Osteocyte (in vitro differentiated cells): Measurements from ENCODE around the gene NIPAL3. TPM values are rescaled to one million over a fixed set of nuclear protein-coding genes. Genes with fewer than 3 reads are reported as not detected.
"Not testable (repeated sequence)": the region's sequence is repeated elsewhere in the genome, so short reads cannot be mapped to it uniquely, and the experiment has no call there.

Source experiments
- DNase-seq: peaks from one replicate; pipeline ENCODE4 v3.0.0; 2021; ENCODE audit warnings: mixed read lengths; ENCODE audit not compliant: unreplicated experiment; ENCODE audit errors: extremely low spot score
- H3K27ac Mint-ChIP-seq: one replicate; pipeline ENCODE4 v1.8.0; 2021; ENCODE audit warnings: mild to moderate bottlenecking, mixed read lengths; ENCODE audit not compliant: unreplicated experiment
- H3K27me3 Mint-ChIP-seq: one replicate; pipeline ENCODE4 v1.8.0; 2021; ENCODE audit warnings: mixed read lengths; ENCODE audit not compliant: unreplicated experiment
- H3K36me3 Mint-ChIP-seq: one replicate; pipeline ENCODE4 v1.8.0; 2021; ENCODE audit warnings: mixed read lengths; ENCODE audit not compliant: unreplicated experiment
- H3K4me1 Mint-ChIP-seq: one replicate; pipeline ENCODE4 v1.8.0; 2021; ENCODE audit warnings: mixed read lengths; ENCODE audit not compliant: unreplicated experiment
- H3K4me3 Mint-ChIP-seq: one replicate; pipeline ENCODE4 v1.8.0; 2021; ENCODE audit warnings: mild to moderate bottlenecking, moderate library complexity, mixed read lengths; ENCODE audit not compliant: unreplicated experiment
- H3K9me3 Mint-ChIP-seq: one replicate; pipeline ENCODE4 v1.8.0; 2021; ENCODE audit warnings: mixed read lengths; ENCODE audit not compliant: unreplicated experiment
- CTCF ChIP-seq: fragments of 200-600 bp; sonication (generic); IDR thresholded peaks from 2 replicates; pipeline ENCODE4 v1.5.0; 2021; ENCODE audit warnings: antibody characterized with exemption, mild to moderate bottlenecking, moderate library complexity
- total RNA-seq: library from RNA; stranded (reverse); gene quantifications from 2 replicates; pipeline ENCODE4 v1.2.1, GENCODE V29; 2021

Gene NIPAL3
- total RNA-seq, 1 donor from 2014 or later: 25.8 TPM

- peaks cover 9% of the 10 kb centered on the region for H3K36me3 Mint-ChIP-seq
- H3K4me1 Mint-ChIP-seq: peaks cover 20% of the 10 kb centered on the region
- TF ChIP-seq CTCF: no peak
- no peak overlapping the region for H3K4me3 Mint-ChIP-seq
- no peaks in the 10 kb centered on the region for H3K27me3 Mint-ChIP-seq
- H3K27ac Mint-ChIP-seq: no peak overlapping the region
- no peaks in the 10 kb centered on the region for H3K9me3 Mint-ChIP-seq
- DNase-seq: no peak
Observed at GRCh38 chr1:24440436-24440835, 24.8 kb downstream of the NIPAL3 start.

- Mint-ChIP-seq H3K27ac (no peak overlapping the region), H3K9me3 (no peaks in the 10 kb centered on the region), H3K27me3 (no peaks in the 10 kb centered on the region), H3K4me3 (no peak overlapping the region), H3K4me1 (peaks cover 18% of the 10 kb centered on the region), H3K36me3 (peaks cover 13% of the 10 kb centered on the region)
- TF ChIP-seq CTCF: no peak
- no peak for DNase-seq
Observed at GRCh38 chr1:24441480-24441879, 25.9 kb downstream of the NIPAL3 start.

GRCh38 chr1:24441996-24442668 lies 26.5 kb downstream of the NIPAL3 start:
- peaks cover 19% of the 10 kb centered on the region for H3K36me3 Mint-ChIP-seq
- no peak overlapping the region for H3K27ac Mint-ChIP-seq
- no peak for DNase-seq
- no peaks in the 10 kb centered on the region for H3K9me3 Mint-ChIP-seq
- no peak for TF ChIP-seq CTCF
- H3K27me3 Mint-ChIP-seq: no peaks in the 10 kb centered on the region
- H3K4me3 Mint-ChIP-seq: no peak overlapping the region
- H3K4me1 Mint-ChIP-seq: peaks cover 18% of the 10 kb centered on the region

GRCh38 chr1:24442764-24443163 lies 27.2 kb downstream of the NIPAL3 start:
- TF ChIP-seq CTCF: no peak
- Mint-ChIP-seq H3K27me3 (no peaks in the 10 kb centered on the region), H3K9me3 (no peaks in the 10 kb centered on the region), H3K4me1 (peaks cover 15% of the 10 kb centered on the region), H3K36me3 (peaks cover 21% of the 10 kb centered on the region), H3K4me3 (no peak overlapping the region), H3K27ac (no peak overlapping the region)
- DNase-seq: no peak

- Mint-ChIP-seq H3K4me1 (peaks cover 11% of the 10 kb centered on the region), H3K27me3 (no peaks in the 10 kb centered on the region), H3K27ac (no peak overlapping the region), H3K9me3 (no peaks in the 10 kb centered on the region), H3K4me3 (no peak overlapping the region), H3K36me3 (peaks cover 21% of the 10 kb centered on the region)
- no peak for TF ChIP-seq CTCF
- no peak for DNase-seq
Observed at GRCh38 chr1:24443241-24443656, 27.6 kb downstream of the NIPAL3 start.

GRCh38 chr1:24446446-24446845 lies 30.8 kb downstream of the NIPAL3 start:
- not testable (repeated sequence) for H3K9me3 Mint-ChIP-seq, H3K27ac Mint-ChIP-seq, H3K4me1 Mint-ChIP-seq, DNase-seq, H3K27me3 Mint-ChIP-seq, H3K4me3 Mint-ChIP-seq
- peaks cover 28% of the 10 kb centered on the region for H3K36me3 Mint-ChIP-seq
